G401.6 (cell line): ENCODE data around the gene SLC16A14.

ENCODE experiments used
- FAIRE-seq: peaks from 2 replicates; lab custom pipeline; 2012; peaks lifted over from hg19 to GRCh38; lab: Jason Lieb, UNC

Gene SLC16A14

DNA sequence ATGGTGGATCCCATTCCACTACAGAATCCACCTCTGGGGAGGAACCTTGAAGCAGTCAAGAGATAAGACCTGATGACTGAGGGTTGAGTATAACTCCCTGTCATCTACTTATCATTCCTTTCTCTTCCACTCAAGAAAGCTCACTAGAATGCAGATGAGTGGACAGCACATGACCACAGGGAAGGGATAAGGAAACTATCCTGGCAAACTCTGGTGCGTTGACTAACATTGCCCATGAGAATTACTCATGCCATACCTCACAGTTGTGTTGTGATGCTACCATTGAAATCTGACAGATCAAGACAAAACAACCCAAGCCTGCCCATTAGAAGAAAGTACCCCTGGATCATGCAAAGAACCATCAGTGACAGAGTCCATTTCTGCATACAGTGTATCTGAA, 26.5 kb downstream of the SLC16A14 start:
- FAIRE-seq = no peak

- no peak for FAIRE-seq
Measured at GRCh38 chr2:230023313-230023712, 45.4 kb downstream of the SLC16A14 start.

GRCh38 chr2:230019742-230020141, 49.0 kb downstream of the SLC16A14 start:
- FAIRE-seq = no peak

DNA sequence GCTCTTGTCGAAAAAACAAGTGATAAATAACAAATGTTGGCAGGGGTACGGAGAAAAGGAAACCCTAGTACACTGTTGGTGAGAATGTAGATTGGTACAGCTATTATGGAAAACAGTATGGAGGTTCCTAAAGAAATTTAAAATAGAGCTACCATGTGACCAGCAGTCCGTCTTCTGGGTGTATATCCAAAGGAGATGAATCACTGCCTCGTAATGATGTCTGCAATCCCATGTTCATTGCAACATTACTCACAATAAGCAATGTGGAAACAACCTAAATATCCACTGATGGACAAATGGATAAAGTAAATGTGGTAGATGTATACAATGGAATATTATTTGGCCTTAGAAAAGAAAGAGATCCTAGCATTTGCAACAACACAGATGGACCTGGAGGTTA, 50.6 kb downstream of the SLC16A14 start:
- FAIRE-seq = no peak

- no peak for FAIRE-seq
Measured at GRCh38 chr2:230016844-230017243, 51.9 kb downstream of the SLC16A14 start.

DNA sequence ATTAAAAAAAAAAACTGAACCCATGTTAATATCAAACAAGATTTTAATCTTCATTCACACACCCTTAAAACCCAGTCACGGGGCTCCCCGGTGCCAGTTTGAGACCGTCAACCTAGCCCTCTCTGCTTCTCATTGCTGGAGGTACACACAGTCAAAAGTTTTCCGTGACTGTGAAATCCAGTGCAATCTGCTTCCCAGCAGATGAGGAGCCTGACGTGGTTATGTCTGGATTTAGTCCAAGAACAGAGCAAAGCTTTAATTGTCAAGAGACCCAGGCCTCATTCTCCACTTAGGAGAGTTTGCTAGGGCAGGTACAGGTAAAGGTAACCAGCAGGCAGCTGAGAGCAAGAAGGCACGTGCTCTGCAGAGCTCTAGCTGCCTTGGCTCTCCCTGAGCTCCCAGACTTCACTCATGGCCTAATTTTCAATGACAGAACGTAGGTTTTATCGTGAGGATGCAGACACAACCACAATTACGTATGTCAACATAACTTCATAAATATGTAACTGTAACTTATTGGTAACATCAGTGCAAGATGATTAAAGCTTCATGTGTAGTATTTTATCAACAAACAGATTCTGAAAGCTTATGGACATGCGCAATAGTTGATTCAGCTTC, 56.3 kb downstream of the SLC16A14 start:
- no peak for FAIRE-seq

DNA sequence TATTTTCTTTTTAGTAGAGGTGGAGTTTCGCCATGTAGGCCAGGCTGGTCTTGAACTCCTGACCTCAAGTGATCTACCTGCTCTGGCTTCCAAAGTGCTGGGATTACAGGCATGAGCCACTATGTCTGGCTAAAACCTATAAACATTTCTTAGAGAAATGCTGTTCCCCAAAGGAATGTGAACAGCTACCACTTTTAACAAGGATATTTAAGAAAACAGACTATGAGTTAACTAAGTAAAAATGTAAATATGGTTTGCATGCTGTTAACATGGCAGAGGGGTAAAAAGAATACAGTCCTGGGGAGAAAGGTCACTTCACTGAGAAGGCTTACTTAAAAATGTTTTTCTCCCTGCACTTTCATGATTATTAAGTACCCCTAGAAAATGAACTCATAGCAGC, 57.1 kb downstream of the SLC16A14 start:
- FAIRE-seq = no peak

- FAIRE-seq = no peak
Measured at GRCh38 chr2:230010501-230010900, 58.2 kb downstream of the SLC16A14 start.

- FAIRE-seq = no peak
Measured at GRCh38 chr2:230008708-230009066, 60.0 kb downstream of the SLC16A14 start.

- FAIRE-seq = peak; percentile 83
Measured at GRCh38 chr2:230007931-230008707, 60.6 kb downstream of the SLC16A14 start.

DNA sequence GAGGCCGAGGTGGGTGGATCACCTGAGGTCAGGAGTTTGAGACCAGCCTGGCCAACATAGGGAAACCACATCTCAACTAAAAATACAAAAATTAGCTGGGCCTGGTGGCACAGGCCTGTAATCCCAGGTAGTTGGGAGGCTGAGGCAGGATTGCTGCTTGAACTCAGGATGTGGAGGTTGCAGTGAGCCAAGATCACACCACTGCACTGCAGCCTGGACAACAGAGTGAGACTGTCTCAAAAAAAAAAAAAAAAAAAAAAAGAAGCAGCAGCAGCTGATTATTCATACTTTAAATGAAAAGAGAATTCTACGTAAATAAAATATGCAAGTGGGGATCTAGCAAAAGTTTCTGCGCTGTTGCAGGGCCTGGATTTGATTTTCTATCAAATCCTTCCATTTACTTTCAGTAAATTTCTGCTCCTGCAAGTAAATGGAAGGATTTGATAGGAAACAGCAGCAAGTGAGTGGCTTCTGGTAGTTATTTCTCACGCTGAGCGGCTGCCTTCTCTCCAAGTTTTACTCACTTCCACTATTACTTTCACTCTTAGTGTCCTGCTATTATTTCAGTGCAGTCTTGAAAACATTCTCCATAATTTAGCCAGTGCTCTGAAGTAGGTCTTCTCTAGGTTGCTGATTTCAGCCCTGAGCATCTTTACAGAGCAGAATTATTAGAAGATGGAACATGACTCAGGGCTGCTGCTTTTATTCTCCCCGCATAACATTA, 68.4 kb downstream of the SLC16A14 start:
- FAIRE-seq = no peak

- FAIRE-seq = no peak
Measured at GRCh38 chr2:229997565-229997964, 71.2 kb downstream of the SLC16A14 start.

DNA sequence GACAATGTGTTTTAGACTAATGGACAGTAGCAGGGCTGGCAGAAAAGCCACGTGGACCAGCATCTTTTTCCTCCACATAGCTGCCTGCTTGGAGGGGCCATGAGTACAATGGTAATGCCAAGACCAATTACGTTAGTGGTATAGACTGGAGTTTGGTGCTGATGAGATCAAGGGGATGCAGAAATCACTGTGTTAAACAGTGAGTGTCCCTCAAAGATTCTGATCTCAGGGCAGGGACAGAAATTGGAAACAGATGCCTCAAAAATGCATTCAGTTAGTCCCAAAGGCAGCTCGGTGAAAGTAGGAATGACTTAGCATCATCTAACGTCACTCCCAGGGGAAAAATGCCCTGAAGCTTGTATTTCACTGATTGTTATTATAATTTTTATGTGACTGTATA, 72.4 kb downstream of the SLC16A14 start:
- FAIRE-seq = no peak

DNA sequence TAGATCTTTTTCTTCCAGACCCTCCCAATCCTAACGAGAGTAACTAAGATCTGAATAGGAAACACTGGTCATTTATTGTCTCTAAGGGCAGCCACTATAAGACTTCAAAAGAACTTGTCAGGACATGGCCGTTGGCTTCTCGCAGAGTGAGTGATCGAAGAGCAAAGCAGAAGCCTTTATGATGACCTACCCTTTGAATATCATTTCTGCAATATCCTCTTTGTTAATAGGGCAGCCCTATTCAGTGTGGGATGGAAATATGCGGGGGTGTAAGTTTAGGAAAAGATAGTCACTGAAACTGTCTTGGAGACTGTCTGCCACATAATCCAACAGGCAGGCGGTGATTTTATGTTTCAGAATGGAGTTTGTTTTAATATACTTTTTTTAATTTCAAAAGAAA, 75.5 kb downstream of the SLC16A14 start:
- no peak for FAIRE-seq
